Pancreas (tissue), 10 donors: ENCODE data around the gene PJA2. TPM values are rescaled to one million over a fixed set of nuclear protein-coding genes. Genes with fewer than 3 reads are reported as not detected.

ENCODE experiments used
- ATAC-seq, 4 donors: fragments of 200-7000 bp; cut with Tn5 transposase; one replicate each; pipeline versions ENCODE4 v1.8.0 to v1.9.1; 2020; ENCODE audit warnings: mild to moderate bottlenecking in 4 of 4, moderate library complexity in 4 of 4
- DNase-seq, 6 donors: peaks; one replicate each; pipeline ENCODE4 v3.0.0-alpha.2; 2020
- FAIRE-seq: peaks from 2 replicates; lab custom pipeline; 2012; peaks lifted over from hg19 to GRCh38; lab: Jason Lieb, UNC
- H3K27ac ChIP-seq, 4 donors: fragments of 200-600 bp; sonication (generic); 1 replicate in 3 of 4; 2 replicates in 1 of 4; pipeline versions ENCODE4 v1.5.0 to v1.8.0; 2020
- H3K27me3 ChIP-seq, 4 donors: fragments of 200-600 bp; one replicate each; pipeline ENCODE4 v1.8.0; 2021
- H3K36me3 ChIP-seq, 3 donors: fragments of 200-600 bp; sonication (generic) in 1 of 3; one replicate each; pipeline versions ENCODE4 v1.5.0 to v1.8.0; 2020 to 2021
- H3K4me1 ChIP-seq, 3 donors: fragments of 200-600 bp; one replicate each; pipeline ENCODE4 v1.8.0; 2021
- H3K4me3 ChIP-seq, 4 donors: fragments of 200-600 bp; sonication (generic) in 2 of 4; one replicate each; pipeline versions ENCODE4 v1.5.0 to v1.8.0; 2020 to 2021
- H3K9me3 ChIP-seq, 4 donors: fragments of 200-600 bp; one replicate each; pipeline ENCODE4 v1.8.0; 2021
- WGBS, 2 donors: extraction: QIAGEN DNeasy Blood & Tissue Kit; methylation state at CpG; one replicate each; pipeline ENCODE4 v1.1.7; 2013; 5-methylcytosine and 5-hydroxymethylcytosine counted together
- intact Hi-C, 3 donors: fragments of 100-400 bp; cut with DNase I; formaldehyde crosslinking; loops; one replicate each; pipeline versions ENCODE4 v1.11.1 to v1.14.2; 2022
- polyA plus RNA-seq, 2 donors: library from polyadenylated mRNA; stranded (reverse); fragments of 200-250 nt; gene quantifications; one replicate each; pipeline ENCODE4 v1.2.3, GENCODE V29; 2013
- total RNA-seq, 6 donors: library from RNA; stranded (reverse); fragmentation: NEBNext Ultra II Directional in 4 of 6; extraction: Animal tissue kit (Norgen Biotek cat#: 25700) in 4 of 6; gene quantifications; one replicate each; pipeline versions ENCODE4 v1.2.1 to v1.2.4, GENCODE V29; 2021 to 2023
- TF ChIP-seq, protein P1 (sequence below), 4 donors: fragments of 200-600 bp; sonication (generic) in 3 of 4; IDR thresholded peaks; one replicate each; pipeline versions ENCODE4 v1.5.0 to v1.8.0; 2021; ENCODE audit warnings: antibody characterized with exemption in 4 of 4
- donor health status: healthy with polysubstance abuse.
- donor health status: DM: no; HTN: no; CAD: no; lungs with moderate emphysema.
- donor health status: DM: no; HTN: no; CAD: no.
- donor health status: control.
- donor health status: control.
- donor health status: Bipolar disorder and iron deficiency.
- donor health status: DM: yes; HTN: yes; CAD: no.
- donor health status: DM: no; HTN: no; CAD: no.
- donor health status: DM: no; HTN: no; CAD: no.
- donor health status: DM: yes; HTN: yes; CAD: no.

PJA2 gene
- total and polyA plus RNA-seq, 8 donors = 10.4 to 49.7 (median 31.1) TPM

DNA sequence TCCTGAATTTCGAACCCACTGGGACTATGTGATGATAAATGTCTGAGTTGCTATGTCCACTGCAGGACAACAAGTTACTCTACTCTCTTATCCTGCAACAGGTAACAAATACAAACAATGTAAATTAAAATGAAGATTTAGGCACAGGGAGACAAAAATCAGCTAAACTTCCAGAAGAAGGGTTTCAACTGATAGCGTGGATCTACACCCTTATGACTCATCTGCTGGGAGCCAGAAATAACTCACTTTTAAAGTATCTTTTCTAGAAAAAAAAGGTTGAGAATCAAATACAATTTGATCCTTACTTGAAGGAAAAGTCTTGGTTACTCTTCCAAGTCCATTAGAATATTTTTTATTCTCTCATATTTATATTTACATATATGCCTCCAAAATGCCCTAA is 21.4 kb downstream of the PJA2 start:
- no peaks in the 10 kb centered on the region for H3K36me3 ChIP-seq
- H3K27ac ChIP-seq = peak overlapping the region in 1 of 4 donors; percentile 14
- no peaks in the 10 kb centered on the region for H3K9me3 ChIP-seq
- H3K27me3 ChIP-seq = no peaks in the 10 kb centered on the region
- ATAC-seq (peak in 1 of 4 donors; percentile 16), FAIRE-seq (no peak), DNase-seq (no peak)
- H3K4me1 ChIP-seq = peaks cover 7 to 34% (median 16%) of the 10 kb centered on the region in 3 donors
- TF ChIP-seq, protein P1, sequence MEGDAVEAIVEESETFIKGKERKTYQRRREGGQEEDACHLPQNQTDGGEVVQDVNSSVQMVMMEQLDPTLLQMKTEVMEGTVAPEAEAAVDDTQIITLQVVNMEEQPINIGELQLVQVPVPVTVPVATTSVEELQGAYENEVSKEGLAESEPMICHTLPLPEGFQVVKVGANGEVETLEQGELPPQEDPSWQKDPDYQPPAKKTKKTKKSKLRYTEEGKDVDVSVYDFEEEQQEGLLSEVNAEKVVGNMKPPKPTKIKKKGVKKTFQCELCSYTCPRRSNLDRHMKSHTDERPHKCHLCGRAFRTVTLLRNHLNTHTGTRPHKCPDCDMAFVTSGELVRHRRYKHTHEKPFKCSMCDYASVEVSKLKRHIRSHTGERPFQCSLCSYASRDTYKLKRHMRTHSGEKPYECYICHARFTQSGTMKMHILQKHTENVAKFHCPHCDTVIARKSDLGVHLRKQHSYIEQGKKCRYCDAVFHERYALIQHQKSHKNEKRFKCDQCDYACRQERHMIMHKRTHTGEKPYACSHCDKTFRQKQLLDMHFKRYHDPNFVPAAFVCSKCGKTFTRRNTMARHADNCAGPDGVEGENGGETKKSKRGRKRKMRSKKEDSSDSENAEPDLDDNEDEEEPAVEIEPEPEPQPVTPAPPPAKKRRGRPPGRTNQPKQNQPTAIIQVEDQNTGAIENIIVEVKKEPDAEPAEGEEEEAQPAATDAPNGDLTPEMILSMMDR (IDR thresholded peaks at IDR 0.05) = no peak
- 74 to 82% methylated on average over 2 of the region's 2 CpGs for WGBS, 2 donors
- no peak overlapping the region for H3K4me3 ChIP-seq
- intact Hi-C loops = no loop called here

DNA sequence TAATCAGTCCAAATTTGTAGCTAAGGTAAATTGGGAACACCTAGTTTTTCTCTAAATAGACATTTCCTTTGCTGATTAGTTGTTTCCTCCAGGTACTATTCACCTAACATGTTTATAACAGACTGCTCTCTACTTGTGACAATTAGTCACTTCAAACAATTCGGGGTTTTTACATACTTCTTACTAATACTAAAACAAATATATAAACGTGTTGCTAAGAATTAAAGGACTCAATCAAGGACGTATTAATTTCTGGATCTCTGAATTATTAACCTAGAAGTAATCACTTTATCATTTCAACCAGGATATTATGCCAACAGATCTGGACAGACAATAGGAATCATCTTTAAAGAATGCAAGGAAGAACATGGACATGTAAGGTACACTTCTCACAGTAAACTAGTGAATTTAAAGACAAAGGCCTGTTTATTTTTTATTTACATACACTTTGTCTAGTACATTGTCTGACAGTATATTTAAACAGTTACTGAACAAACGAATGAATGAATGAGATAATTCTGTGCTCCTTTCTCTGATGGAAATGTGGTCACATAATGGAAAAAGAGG is 22.3 kb downstream of the PJA2 start:
- Histone ChIP-seq H3K27me3 (no peaks in the 10 kb centered on the region), H3K4me3 (no peak overlapping the region), H3K9me3 (no peaks in the 10 kb centered on the region), H3K27ac (peak overlapping the region in 1 of 4 donors; percentile 18), H3K36me3 (no peaks in the 10 kb centered on the region), H3K4me1 (peaks cover 7 to 34% (median 16%) of the 10 kb centered on the region in 3 donors)
- TF ChIP-seq, protein P1 (IDR thresholded peaks at IDR 0.05) = no peak
- peak in 3 of 4 donors; percentile 19 to 30 (median 25) for ATAC-seq
- intact Hi-C loops = no loop called here
- DNase-seq = no peak
- no peak for FAIRE-seq
- WGBS, 2 donors = 17 to 19% methylated on average over 4 of the region's 4 CpGs

DNA sequence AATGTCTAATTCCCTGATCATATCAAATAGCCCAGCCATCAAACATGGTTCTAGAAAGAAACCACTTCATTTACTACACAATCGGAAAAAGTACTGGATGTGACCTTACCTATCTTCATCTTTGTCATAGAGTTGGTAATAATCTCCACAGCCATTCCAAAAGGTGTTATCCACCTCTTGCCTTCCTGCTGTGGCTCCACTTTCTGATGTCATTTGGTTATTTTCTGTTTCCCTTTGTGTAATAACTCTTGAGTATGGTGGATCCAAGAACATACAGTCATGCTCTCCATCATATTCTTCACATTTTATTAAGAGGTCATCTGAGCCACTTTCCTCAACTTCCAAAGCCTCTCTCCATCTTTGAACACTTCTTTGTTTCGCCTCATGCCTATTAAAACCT is 31.7 kb downstream of the PJA2 start:
- intact Hi-C loops = no loop called here
- DNase-seq (no peak), ATAC-seq (no peak), FAIRE-seq (no peak)
- Histone ChIP-seq H3K27ac (no peak overlapping the region), H3K36me3 (peaks cover 0 to 18% (median 0%) of the 10 kb centered on the region in 3 donors), H3K4me3 (no peak overlapping the region), H3K4me1 (peaks cover 0 to 7% (median 3%) of the 10 kb centered on the region in 3 donors), H3K9me3 (no peaks in the 10 kb centered on the region), H3K27me3 (no peaks in the 10 kb centered on the region)
- 95 to 99% methylated on average over 2 of the region's 2 CpGs for WGBS, 2 donors
- TF ChIP-seq, protein P1 (IDR thresholded peaks at IDR 0.05) = no peak

DNA sequence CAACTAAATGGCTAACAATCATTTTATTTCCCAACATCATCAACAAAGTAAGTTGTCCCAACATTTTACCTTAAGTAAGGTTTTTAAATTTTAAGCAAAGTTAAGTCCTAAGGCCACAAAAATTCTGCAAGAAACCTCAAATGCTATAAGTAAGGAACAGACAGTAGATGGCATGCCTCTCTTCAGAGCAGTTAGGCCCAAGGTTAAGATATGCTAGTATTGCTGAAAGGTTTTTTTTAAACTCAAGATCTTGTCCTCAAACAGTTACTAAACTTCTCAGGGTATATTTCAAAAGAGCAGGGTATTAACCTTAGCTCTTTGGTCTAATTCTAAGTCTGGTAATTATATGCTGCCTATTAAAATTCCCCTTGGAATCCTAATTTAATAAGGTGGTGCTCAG is 35.1 kb downstream of the PJA2 start:
- intact Hi-C loops = no loop called here
- DNase-seq (no peak), FAIRE-seq (no peak), ATAC-seq (peak in 3 of 4 donors; percentile 26 to 35 (median 35))
- H3K36me3 ChIP-seq = peaks cover 0 to 18% (median 0%) of the 10 kb centered on the region in 3 donors
- H3K4me3 ChIP-seq = no peak overlapping the region
- H3K4me1 ChIP-seq = peaks cover 3 to 7% (median 4%) of the 10 kb centered on the region in 3 donors
- H3K27ac ChIP-seq = no peak overlapping the region
- no peaks in the 10 kb centered on the region for H3K27me3 ChIP-seq
- H3K9me3 ChIP-seq = no peaks in the 10 kb centered on the region
- TF ChIP-seq, protein P1 (IDR thresholded peaks at IDR 0.05) = no peak

DNA sequence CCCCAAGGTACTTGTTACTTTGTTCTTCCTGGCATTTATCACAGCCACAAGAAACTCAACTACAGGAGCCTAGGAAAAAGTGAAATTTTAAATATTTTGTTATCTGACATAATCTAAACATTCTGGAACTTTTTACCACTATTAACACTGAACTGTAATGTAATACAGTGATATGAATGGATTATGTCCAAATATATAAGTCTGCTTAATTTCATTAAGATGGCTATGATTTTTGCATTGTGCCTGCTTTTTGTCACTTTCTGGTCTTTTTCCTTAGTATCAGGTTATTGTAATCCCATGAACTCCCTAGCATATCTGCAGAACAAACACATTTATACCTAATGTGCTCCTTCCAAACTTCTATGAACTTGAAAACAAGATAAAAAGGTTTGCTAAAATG is 35.8 kb downstream of the PJA2 start:
- no peak for DNase-seq
- intact Hi-C loops = no loop called here
- TF ChIP-seq, protein P1 (IDR thresholded peaks at IDR 0.05) = no peak
- Histone ChIP-seq H3K9me3 (no peaks in the 10 kb centered on the region), H3K27ac (no peak overlapping the region), H3K27me3 (no peaks in the 10 kb centered on the region), H3K4me1 (peaks cover 3 to 7% (median 4%) of the 10 kb centered on the region in 3 donors), H3K36me3 (peaks cover 0 to 12% (median 0%) of the 10 kb centered on the region in 3 donors), H3K4me3 (no peak overlapping the region)
- FAIRE-seq = no peak
- no peak for ATAC-seq
